Upper lobe of left lung (tissue), 4 donors: Measurements from ENCODE around the gene OLFM2.

ENCODE experiments used
- CTCF ChIP-seq, 6 experiments: fragments of 450-650 bp in 4 of 6; fragments of 200-600 bp in 2 of 6; sonication (generic) in 2 of 6; IDR thresholded peaks; one replicate each; pipeline ENCODE4 v1.5.1; 2016 to 2019; ENCODE audit warnings: antibody characterized with exemption in 6 of 6
- POLR2AphosphoS5 ChIP-seq, 2 donors: sonication (generic); formaldehyde crosslinking; IDR thresholded peaks; one replicate each; pipeline ENCODE4 v1.5.1; 2017; ENCODE audit warnings: antibody characterized with exemption in 2 of 2

GRCh38 chr19:9971166-9971897, 35.0 kb upstream of the OLFM2 start:
- no peak for TF ChIP-seq POLR2AphosphoS5 (IDR thresholded peaks at IDR 0.05)
- no peak for TF ChIP-seq CTCF (IDR thresholded peaks at IDR 0.05)
